GM12878 (cell line): ENCODE results near the gene SWSAP1. TPM values are rescaled to one million over a fixed set of nuclear protein-coding genes. Genes with fewer than 3 reads are reported as not detected.

Experiments used
- ATAC-seq: fragments of 200-7000 bp; cut with Tn5 transposase; 3 replicates; pipeline ENCODE4 v1.9.1; 2020; ENCODE audit warnings: mild to moderate bottlenecking, moderate library complexity
- BruUV-seq: library from RNA; stranded (reverse); fragments of 400-500 nt; replicated peaks from 2 replicates; lab custom pipeline; 2021; lab: Mats Ljungman, UMichigan
- CTCF ChIA-PET: fragments of 300-600 bp; sonication (Branson Sonifier 250); formaldehyde crosslinking; extraction: SDS; loops from one replicate; lab custom pipeline; 2021; ENCODE audit warnings: inconsistent platforms; lab: Yijun Ruan, JAX
- POLR2A ChIA-PET: fragments of 350-600 bp; formaldehyde crosslinking; extraction: SDS; loops from one replicate; lab custom pipeline; 2021; ENCODE audit warnings: inconsistent platforms; lab: Charles Lee
- RAD21 ChIA-PET: fragments of 300-600 bp; sonication (Branson Sonifier 250); formaldehyde crosslinking; loops from one replicate; lab custom pipeline; 2023; ENCODE audit warnings: antibody characterized with exemption; ENCODE audit not compliant: unreplicated experiment; lab: Charles Lee
- SMC1A ChIA-PET: fragments of 300-600 bp; sonication (Branson Sonifier 250); formaldehyde crosslinking; loops from one replicate; lab custom pipeline; 2023; ENCODE audit not compliant: unreplicated experiment, uncharacterized antibody; lab: Charles Lee
- DNase-seq: peaks from one replicate; pipeline ENCODE4 v3.0.0-alpha.2; 2011; ENCODE audit warnings: low read depth, low spot score
- FAIRE-seq: peaks from 3 replicates; lab custom pipeline; 2011; peaks lifted over from hg19 to GRCh38; lab: Jason Lieb, UNC
- H2AFZ ChIP-seq: 2 replicates; pipeline ENCODE4 v1.6.0; 2011; ENCODE audit warnings: low read depth, low read length, control low read depth; ENCODE audit not compliant: control insufficient read depth
- H3K27ac ChIP-seq: 2 replicates; pipeline ENCODE4 v1.5.1; 2011; ENCODE audit warnings: control low read depth; ENCODE audit not compliant: control insufficient read depth, insufficient read depth
- H3K27me3 ChIP-seq, 2 experiments: replicated peaks in 1 of 2; 2 replicates each; pipeline versions ENCODE4 v1.6.0 to v1.6.1; 2011; ENCODE audit warnings: low read length in 1 of 2; ENCODE audit not compliant: control insufficient read depth in 2 of 2, insufficient read depth in 2 of 2
- H3K36me3 ChIP-seq, 2 experiments: 2 replicates each; pipeline ENCODE4 v1.5.1; 2011; ENCODE audit warnings: low read length in 1 of 2; ENCODE audit not compliant: control insufficient read depth in 2 of 2, insufficient read depth in 2 of 2
- H3K4me1 ChIP-seq: 2 replicates; pipeline ENCODE4 v1.6.1; 2011; ENCODE audit warnings: mild to moderate bottlenecking, low read length, moderate library complexity, mixed read lengths; ENCODE audit not compliant: control insufficient read depth, insufficient read depth
- H3K4me2 ChIP-seq: 2 replicates; pipeline ENCODE4 v1.6.0; 2011; ENCODE audit warnings: control low read depth; ENCODE audit not compliant: control insufficient read depth, insufficient read depth
- H3K4me3 ChIP-seq: fragments of 200-600 bp; sonication (generic); 2 replicates; pipeline ENCODE4 v1.5.1; 2016
- H3K79me2 ChIP-seq: 2 replicates; pipeline ENCODE4 v1.6.0; 2011; ENCODE audit warnings: low read length; ENCODE audit not compliant: control insufficient read depth, insufficient read depth
- H3K9ac ChIP-seq: 2 replicates; pipeline ENCODE4 v1.8.0; 2011; ENCODE audit warnings: low read length, control low read depth, mixed read lengths; ENCODE audit not compliant: control insufficient read depth, insufficient read depth
- H3K9me3 ChIP-seq: replicated peaks from 3 replicates; pipeline ENCODE4 v1.5.1; 2011; ENCODE audit warnings: mild to moderate bottlenecking, low read length; ENCODE audit not compliant: control insufficient read depth, insufficient read depth
- H4K20me1 ChIP-seq: 2 replicates; pipeline ENCODE4 v1.6.0; 2011; ENCODE audit not compliant: control insufficient read depth, insufficient read depth
- BHLHE40 ChIP-seq, 2 experiments: fragments of 450-650 bp in 1 of 2; IDR thresholded peaks; 2 replicates each; pipeline ENCODE4 v1.6.1; 2011 to 2017; ENCODE audit warnings: low read depth in 2 of 2, borderline replicate concordance in 1 of 2, improper control_type of control experiment in 1 of 2, low read length in 1 of 2, mild to moderate bottlenecking in 1 of 2
- FOS ChIP-seq: IDR thresholded peaks from 3 replicates; pipeline ENCODE4 v1.6.1; 2011; ENCODE audit warnings: borderline replicate concordance; ENCODE audit not compliant: insufficient read length; ENCODE audit errors: extremely low read depth
- FOXK2 ChIP-seq: fragments of 450-650 bp; IDR thresholded peaks from 2 replicates; pipeline ENCODE4 v1.6.1; 2017; ENCODE audit warnings: mild to moderate bottlenecking, moderate library complexity
- JUNB ChIP-seq: IDR thresholded peaks from 2 replicates; pipeline ENCODE4 v1.6.1; 2016; ENCODE audit warnings: antibody characterized with exemption, mild to moderate bottlenecking
- JUND ChIP-seq: IDR thresholded peaks from 2 replicates; pipeline ENCODE4 v1.6.1; 2012; ENCODE audit warnings: low read depth, mild to moderate bottlenecking, low read length, improper control_type of control experiment, moderate library complexity
- MAX ChIP-seq: IDR thresholded peaks from 2 replicates; pipeline ENCODE4 v1.6.1; 2012; ENCODE audit warnings: low read depth, low read length, improper control_type of control experiment
- MTA3 ChIP-seq: IDR thresholded peaks from 2 replicates; pipeline ENCODE4 v1.6.1; 2012; ENCODE audit warnings: low read length, inconsistent platforms, borderline replicate concordance
- NFYA ChIP-seq: IDR thresholded peaks from 2 replicates; pipeline ENCODE4 v1.6.1; 2011; ENCODE audit warnings: low read depth, mild to moderate bottlenecking, low read length, improper control_type of control experiment, borderline replicate concordance
- NFYB ChIP-seq: IDR thresholded peaks from 2 replicates; pipeline ENCODE4 v1.6.1; 2011; ENCODE audit warnings: low read depth, mild to moderate bottlenecking, low read length, improper control_type of control experiment, moderate library complexity; ENCODE audit not compliant: insufficient read depth
- NKRF ChIP-seq: fragments of 450-650 bp; conservative IDR thresholded peaks from 2 replicates; pipeline ENCODE4 v1.6.1; 2017; ENCODE audit warnings: mild to moderate bottlenecking, moderate library complexity
- RAD51 ChIP-seq: fragments of 450-650 bp; IDR thresholded peaks from 2 replicates; pipeline ENCODE4 v1.6.1; 2016; ENCODE audit warnings: moderate library complexity, mild to moderate bottlenecking, inconsistent platforms
- RBBP5 ChIP-seq: fragments of 200-600 bp; sonication (generic); conservative IDR thresholded peaks from 2 replicates; pipeline ENCODE4 v1.6.1; 2016
- RCOR1 ChIP-seq: conservative IDR thresholded peaks from 2 replicates; pipeline ENCODE4 v1.6.1; 2012; ENCODE audit warnings: low read depth, low read length, improper control_type of control experiment
- RUNX3 ChIP-seq: IDR thresholded peaks from 2 replicates; pipeline ENCODE4 v1.6.1; 2012; ENCODE audit warnings: low read length, inconsistent platforms
- SIN3A ChIP-seq: IDR thresholded peaks from 2 replicates; pipeline ENCODE4 v1.6.1; 2012; ENCODE audit warnings: low read depth, low read length, improper control_type of control experiment
- SPI1 ChIP-seq: IDR thresholded peaks from 2 replicates; pipeline ENCODE4 v1.6.1; 2011; ENCODE audit warnings: low read depth, mild to moderate bottlenecking, low read length, moderate library complexity, borderline replicate concordance; ENCODE audit not compliant: insufficient read depth
- SRF ChIP-seq, 2 experiments: IDR thresholded peaks; 2 replicates each; pipeline ENCODE4 v1.6.1; 2011; ENCODE audit warnings: low read depth in 2 of 2, low read length in 2 of 2, mild to moderate bottlenecking in 1 of 2, moderate library complexity in 1 of 2
- TBL1XR1 ChIP-seq: IDR thresholded peaks from 2 replicates; pipeline ENCODE4 v1.6.1; 2012; ENCODE audit warnings: low read depth, low read length, improper control_type of control experiment
- ZNF384 ChIP-seq: IDR thresholded peaks from 2 replicates; pipeline ENCODE4 v1.6.1; 2012; ENCODE audit warnings: low read depth, mild to moderate bottlenecking, low read length, improper control_type of control experiment, borderline replicate concordance
- ZSCAN29 ChIP-seq: fragments of 450-650 bp; IDR thresholded peaks from 2 replicates; pipeline ENCODE4 v1.6.1; 2017; ENCODE audit warnings: mild to moderate bottlenecking, moderate library complexity
- in situ Hi-C: fragments of 300-500 bp; cut with MboI; formaldehyde crosslinking; loops from 9 replicates; pipeline ENCODE4 v1.14.3; 2018; ENCODE audit warnings: mixed read lengths
- intact Hi-C: fragments of 100-400 bp; cut with micrococcal nuclease; formaldehyde crosslinking; loops from one replicate; pipeline ENCODE4 v1.14.2; 2022; ENCODE audit not compliant: unreplicated experiment
- polyA plus RNA-seq, 11 experiments: library from polyadenylated mRNA; depleted of rRNA in 4 of 11; unstranded in 6 of 11; stranded (reverse) in 5 of 11; fragments of >200 nt; fragmentation: Nextera tagmentation in 4 of 11; fragmentation: Illumina TruSeq in 1 of 11; extraction: Ambion mirVana in 4 of 11; extraction: Trizol in 1 of 11; gene quantifications; 1 replicate in 1 of 11; 2 replicates in 10 of 11; pipeline versions ENCODE4 v1.2.1 to v1.2.3, GENCODE V29; 2011 to 2016; ENCODE audit warnings: inconsistent platforms in 2 of 11, missing spikeins in 2 of 11, low read depth in 1 of 11
- total RNA-seq, 4 experiments: library from RNA; depleted of rRNA in 3 of 4; stranded (reverse); fragments of >200 nt in 3 of 4; fragmentation: Illumina TruSeq in 1 of 4; extraction: Trizol in 1 of 4; gene quantifications; 2 replicates each; pipeline versions ENCODE4 v1.2.1 to v1.2.3, GENCODE V29; 2013 to 2021

Gene SWSAP1
- total and polyA plus RNA-seq, 10 of the 15 experiments (the other 5 are each of a cell fraction or from before 2014, with no cell fraction given): 0.18 to 6.5 (median 2.4) TPM

GRCh38 chr19:11375143-11375948, 880 bp downstream of the SWSAP1 start (continued):
- TF ChIP-seq BHLHE40 (IDR thresholded peaks at IDR 0.05; ENCODE audit: borderline replicate concordance in 1 of 2, low read depth in 2 of 2, low read length in 1 of 2) (no peak), JUND (no peak), FOS (no peak), NFYB (no peak)

- no TSS peak for BruUV-seq
- DNase-seq (no peak), ATAC-seq (no peak), FAIRE-seq (no peak)
- Histone ChIP-seq H3K4me2 (peak overlapping the region; percentile 97), H3K9ac (no peak overlapping the region), H3K4me1 (peaks cover 28% of the 10 kb centered on the region), H3K27ac (peak overlapping the region; percentile 63), H3K27me3 (no peaks in the 10 kb centered on the region), H2AFZ (peak overlapping the region; percentile 82), H4K20me1 (no peaks in the 10 kb centered on the region), H3K79me2 (peaks cover 10% of the 10 kb centered on the region), H3K36me3 (no peaks in the 10 kb centered on the region), H3K9me3 (no peaks in the 10 kb centered on the region), H3K4me3 (no peak overlapping the region)
- in situ Hi-C loops: no loop called here
- POLR2A ChIA-PET: interaction anchor here (0.5 to 4.8 kb wide), 9 partner anchors 9 to 181 kb away, joined by 3 to 48 read pairs (median 3); partner anchors contain the start of genes CCDC159, ELOF1, ODAD3 and RAB3D
- SMC1A ChIA-PET: interaction anchor here (0.6 to 6.1 kb wide), 13 partner anchors 9 to 211 kb away, joined by 3 to 40 read pairs (median 4); partner anchors contain the start of genes ANGPTL8, CCDC159, TMEM205 and TSPAN16
- intact Hi-C loops: no loop called here
- RAD21 ChIA-PET: interaction anchor here (0.7 to 5.2 kb wide), 19 partner anchors 9 to 1346 kb away, joined by 3 to 36 read pairs (median 3); partner anchors contain the start of genes CCDC159, ECSIT, ELOF1 and TMEM205
- CTCF ChIA-PET: interaction anchor here (0.5 to 5.6 kb wide), 26 partner anchors 13 to 956 kb away, joined by 3 to 62 read pairs (median 4); partner anchors contain the start of genes CCDC159, ODAD3, PRKCSH and RAB3D
- TF ChIP-seq NFYA (no peak), MAX (no peak), FOS (peak; percentile 34), ZNF384 (no peak), SIN3A (peak; percentile 65; the same call in 1 of the 2 replicates), RUNX3 (peak; percentile 42), ZSCAN29 (no peak), NKRF (0 out of 2 replicates have a peak, but pooled peaks have one; percentile 35), MTA3 (0 out of 2 replicates have a peak, but pooled peaks have one; percentile 34), SPI1 (peak; percentile 56; the same call in 1 of the 2 replicates), NFYB (peak; percentile 67), FOXK2 (no peak), SRF (IDR thresholded peaks at IDR 0.05; ENCODE audit: low read depth in 2 of 2, low read length in 2 of 2) (peak in 1 of 2 experiments; percentile 59; a peak in 2 of 4 replicates), TBL1XR1 (no peak), RAD51 (peak; percentile 99), JUNB (no peak), RBBP5 (no peak), RCOR1 (no peak)
Measured at GRCh38 chr19:11377237-11377636, 2.8 kb downstream of the SWSAP1 start.
